Cortex of kidney (tissue), 1 donor: ENCODE data around the gene SCN1B.
"Not testable (repeated sequence)": the region's sequence is repeated elsewhere in the genome, so short reads cannot be mapped to it uniquely, and the experiment has no call there.

Source experiments
- DNase-seq: peaks from one replicate; lab custom pipeline; 2025; lab: John Stamatoyannopoulos, UW

SCN1B gene

GRCh38 chr19:35000647-35001501, 29.4 kb upstream of the SCN1B start:
- DNase-seq = no peak

- DNase-seq = no peak
Measured at GRCh38 chr19:35002037-35002535, 28.2 kb upstream of the SCN1B start.

GRCh38 chr19:35004517-35005255, 25.6 kb upstream of the SCN1B start:
- DNase-seq = no peak

GRCh38 chr19:35005256-35005977, 24.9 kb upstream of the SCN1B start:
- no peak for DNase-seq

- not testable (repeated sequence) for DNase-seq
Measured at GRCh38 chr19:35006007-35006341, 24.3 kb upstream of the SCN1B start.

- DNase-seq = no peak
Measured at GRCh38 chr19:35006342-35006998, 23.8 kb upstream of the SCN1B start.

GRCh38 chr19:35006999-35007365, 23.3 kb upstream of the SCN1B start:
- DNase-seq = no peak

- DNase-seq = not testable (repeated sequence)
Measured at GRCh38 chr19:35007427-35007826, 22.8 kb upstream of the SCN1B start.

- DNase-seq = no peak
Measured at GRCh38 chr19:35008891-35009341, 21.4 kb upstream of the SCN1B start.

- no peak for DNase-seq
Measured at GRCh38 chr19:35009424-35010415, 20.6 kb upstream of the SCN1B start.

- DNase-seq = no peak
Measured at GRCh38 chr19:35011091-35011689, 19.1 kb upstream of the SCN1B start.

GRCh38 chr19:35011737-35012682, 18.3 kb upstream of the SCN1B start:
- no peak for DNase-seq

- DNase-seq = no peak
Measured at GRCh38 chr19:35013041-35013819, 17.0 kb upstream of the SCN1B start.

- no peak for DNase-seq
Measured at GRCh38 chr19:35013820-35014754, 16.2 kb upstream of the SCN1B start.

- DNase-seq = not testable (repeated sequence)
Measured at GRCh38 chr19:35014774-35015173, 15.5 kb upstream of the SCN1B start.

- DNase-seq = no peak
Measured at GRCh38 chr19:35015270-35015953, 14.9 kb upstream of the SCN1B start.

GRCh38 chr19:35015954-35016351, 14.3 kb upstream of the SCN1B start:
- DNase-seq = no peak
